Stimulated activated CD4-positive, alpha-beta T cell treated with anti-CD3 and anti-CD28 coated beads, Interleukin-2, amount 100 ng/mL, for 24 hours (primary cell): ENCODE data around the gene PLA2G6.

Experiments used
- DNase-seq, 2 donors: peaks; one replicate each; pipeline ENCODE4 v3.0.0-alpha.2; 2020

Gene PLA2G6

GRCh38 chr22:38213319-38213989 lies 31.8 kb upstream of the PLA2G6 start:
- no peak for DNase-seq

- no peak for DNase-seq
Observed at GRCh38 chr22:38212442-38212841, 30.8 kb upstream of the PLA2G6 start.

- no peak for DNase-seq
Observed at GRCh38 chr22:38211556-38211955, 29.9 kb upstream of the PLA2G6 start.

- no peak for DNase-seq
Observed at GRCh38 chr22:38208551-38208968, 26.9 kb upstream of the PLA2G6 start.

- DNase-seq: no peak
Observed at GRCh38 chr22:38207898-38208432, 26.3 kb upstream of the PLA2G6 start.

- no peak for DNase-seq
Observed at GRCh38 chr22:38205261-38206128, 23.9 kb upstream of the PLA2G6 start.

- no peak for DNase-seq
Observed at GRCh38 chr22:38204784-38205183, 23.2 kb upstream of the PLA2G6 start.

GRCh38 chr22:38203855-38204514 lies 22.4 kb upstream of the PLA2G6 start:
- DNase-seq: no peak

GRCh38 chr22:38203090-38203810 lies 21.6 kb upstream of the PLA2G6 start:
- peak in 1 of 2 donors; percentile 47 for DNase-seq

- DNase-seq: peak; percentile 57 to 69
Observed at GRCh38 chr22:38202437-38203089, 20.9 kb upstream of the PLA2G6 start.

- peak; percentile 86 to 94 for DNase-seq
Observed at GRCh38 chr22:38201711-38202436, 20.2 kb upstream of the PLA2G6 start, which contains the start of gene MAFF. Gene MAFF, plus strand, starts transcription at chr22:38201994. Its CDS starts 11,860 bp downstream, at chr22:38213854.

- DNase-seq: no peak
Observed at GRCh38 chr22:38201371-38201710, 19.7 kb upstream of the PLA2G6 start.

- no peak for DNase-seq
Observed at GRCh38 chr22:38199826-38200559, 18.4 kb upstream of the PLA2G6 start.

GRCh38 chr22:38196791-38197419 lies 15.3 kb upstream of the PLA2G6 start:
- no peak for DNase-seq

- DNase-seq: no peak
Observed at GRCh38 chr22:38193580-38193979, 11.9 kb upstream of the PLA2G6 start.

- no peak for DNase-seq
Observed at GRCh38 chr22:38192475-38192863, 10.8 kb upstream of the PLA2G6 start.

- no peak for DNase-seq
Observed at GRCh38 chr22:38191731-38192474, 10.3 kb upstream of the PLA2G6 start.

GRCh38 chr22:38191055-38191454 lies 9.4 kb upstream of the PLA2G6 start:
- no peak for DNase-seq

GRCh38 chr22:38190581-38190980 lies 9.0 kb upstream of the PLA2G6 start:
- no peak for DNase-seq
